NCI-H146 treated with DMSO at 0.1 percent for 48 hours (cell line): ENCODE data around the gene CRIP2.
A peak's percentile ranks its signal among the peaks of the same experiment; 100 is the strongest.

Experiments used
- DNase-seq: peaks from one replicate; lab custom pipeline; 2025; ENCODE audit not compliant: unreplicated experiment; lab: John Stamatoyannopoulos, UW

The CRIP2 gene

DNA sequence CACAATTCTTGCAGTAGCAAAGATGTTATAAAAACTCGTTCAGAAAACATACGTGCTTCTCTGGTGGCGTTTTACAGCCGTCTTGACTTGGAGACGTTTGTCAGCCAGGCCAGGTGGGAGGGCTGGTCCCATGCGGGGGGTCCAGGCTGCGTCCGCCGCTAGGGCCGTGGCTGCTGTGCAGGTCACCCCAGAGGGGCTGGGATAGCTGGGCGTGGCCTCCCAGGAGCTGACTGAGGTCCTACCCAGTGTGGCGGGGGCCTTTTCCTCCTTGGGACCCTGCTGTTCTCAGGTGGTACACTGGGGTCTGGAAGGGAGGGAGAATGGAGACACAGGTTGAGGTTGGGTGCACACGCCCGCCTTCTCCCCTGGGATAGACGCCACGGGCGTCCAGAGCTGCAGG lies 29.8 kb upstream of the CRIP2 start:
- DNase-seq: no peak

DNA sequence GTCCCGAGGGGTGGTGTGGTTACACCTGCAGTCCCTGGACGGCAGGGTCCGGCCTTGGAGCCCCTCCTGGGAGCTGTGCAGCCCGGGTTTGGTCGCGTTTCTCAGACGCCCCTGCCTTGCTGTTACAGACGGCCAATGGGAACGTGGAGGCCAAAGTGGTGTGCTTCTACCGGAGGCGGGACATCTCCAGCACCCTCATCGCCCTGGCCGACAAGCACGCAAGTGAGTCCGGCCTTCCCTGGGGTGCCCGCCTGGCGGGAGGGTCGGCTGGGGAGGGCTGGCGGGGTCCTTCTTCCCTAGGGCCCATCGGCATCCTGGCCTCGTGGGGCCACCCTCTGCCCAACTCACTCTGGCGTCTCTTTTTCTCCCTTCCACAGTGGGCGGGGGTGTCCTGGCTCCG lies 29.3 kb upstream of the CRIP2 start:
- DNase-seq: no peak

DNA sequence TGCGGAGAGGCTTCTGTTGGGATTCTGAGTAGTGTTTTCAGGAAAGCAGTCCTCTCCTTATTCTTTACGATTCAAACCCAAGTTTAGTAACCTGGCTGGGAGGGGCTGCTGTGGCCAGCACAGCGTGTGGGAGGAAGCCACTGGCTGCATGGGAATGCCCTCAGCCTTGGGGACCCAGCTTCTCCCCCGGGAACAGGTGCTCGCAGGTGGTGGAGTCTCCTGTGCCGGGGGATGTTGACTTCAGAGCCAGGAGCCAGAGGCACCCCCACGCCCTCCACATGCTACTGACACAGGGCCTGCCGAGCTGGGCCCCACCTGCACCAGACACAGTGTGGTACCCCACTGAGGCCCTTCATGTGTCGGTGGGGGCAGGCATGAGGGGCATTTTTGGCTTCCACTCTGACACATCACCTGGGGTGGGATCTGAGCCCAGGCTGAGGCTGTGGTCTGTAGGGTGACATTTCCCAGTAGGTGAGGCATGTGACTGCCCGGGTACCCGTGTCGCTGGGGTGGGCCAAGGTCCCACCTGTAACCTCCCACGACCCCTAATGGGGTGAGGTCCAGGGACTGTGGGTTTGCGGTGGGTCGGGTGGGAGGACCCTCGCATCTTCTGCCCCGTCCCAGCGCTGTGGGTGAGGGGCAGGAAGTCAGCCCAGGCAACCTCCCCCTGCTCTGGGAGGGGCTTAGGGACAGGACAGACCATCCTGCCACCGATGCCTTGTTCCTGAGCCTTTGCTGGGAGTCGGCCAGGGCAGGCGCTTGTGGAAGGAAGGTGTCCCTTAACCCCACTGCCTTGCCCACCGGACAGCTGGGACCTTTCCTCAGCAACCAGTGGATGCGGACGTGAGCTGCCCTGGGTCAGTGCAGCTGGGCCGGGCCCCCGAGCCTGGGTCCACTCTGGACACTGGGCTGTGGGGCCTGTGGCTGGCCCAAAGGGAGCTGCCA lies 28.4 kb upstream of the CRIP2 start:
- no peak for DNase-seq

- DNase-seq: no peak
Measured at GRCh38 chr14:105446971-105447370, 27.6 kb upstream of the CRIP2 start.

GRCh38 chr14:105447651-105448640 lies 26.7 kb upstream of the CRIP2 start:
- peak; percentile 51 for DNase-seq

DNA sequence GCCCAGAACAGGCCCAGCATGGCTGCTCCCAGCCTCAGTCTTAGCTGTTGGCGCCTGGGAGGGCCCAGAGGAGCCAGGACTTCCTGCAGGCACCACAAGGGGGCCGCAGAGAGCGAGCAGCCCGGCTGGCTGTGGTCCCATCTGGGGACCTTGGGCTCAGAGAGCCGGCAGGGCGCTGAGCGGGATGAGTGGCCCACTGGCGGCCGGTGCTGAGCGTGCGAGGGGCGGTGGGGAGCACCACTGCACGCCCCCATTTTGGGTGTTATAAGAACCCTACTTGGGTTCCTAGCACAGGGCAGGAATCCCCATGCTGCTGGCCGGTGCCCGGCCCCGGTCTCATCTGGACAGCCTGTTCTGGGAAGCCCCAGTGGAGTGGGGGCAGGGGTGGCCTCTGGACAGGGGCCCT lies 25.9 kb upstream of the CRIP2 start:
- no peak for DNase-seq

- DNase-seq: no peak
Measured at GRCh38 chr14:105449276-105450122, 25.1 kb upstream of the CRIP2 start.

DNA sequence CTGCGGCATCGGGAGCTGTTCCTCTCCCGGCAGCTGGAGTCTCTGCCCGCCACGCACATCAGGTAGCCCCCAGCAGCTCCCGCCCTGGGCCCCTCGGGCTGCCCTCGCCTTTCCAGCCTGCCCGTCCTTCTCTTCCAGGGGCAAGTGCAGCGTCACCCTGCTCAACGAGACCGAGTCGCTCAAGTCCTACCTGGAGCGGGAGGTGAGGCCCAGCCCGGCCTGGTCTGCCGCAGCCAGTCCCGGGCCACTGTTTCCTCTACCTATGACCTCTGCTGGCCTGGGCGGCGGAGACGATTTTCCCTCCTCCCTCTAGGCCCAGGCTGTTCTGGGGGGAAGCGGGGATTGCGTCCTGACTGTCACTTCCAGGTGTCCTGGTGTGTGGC lies 24.5 kb upstream of the CRIP2 start:
- no peak for DNase-seq

DNA sequence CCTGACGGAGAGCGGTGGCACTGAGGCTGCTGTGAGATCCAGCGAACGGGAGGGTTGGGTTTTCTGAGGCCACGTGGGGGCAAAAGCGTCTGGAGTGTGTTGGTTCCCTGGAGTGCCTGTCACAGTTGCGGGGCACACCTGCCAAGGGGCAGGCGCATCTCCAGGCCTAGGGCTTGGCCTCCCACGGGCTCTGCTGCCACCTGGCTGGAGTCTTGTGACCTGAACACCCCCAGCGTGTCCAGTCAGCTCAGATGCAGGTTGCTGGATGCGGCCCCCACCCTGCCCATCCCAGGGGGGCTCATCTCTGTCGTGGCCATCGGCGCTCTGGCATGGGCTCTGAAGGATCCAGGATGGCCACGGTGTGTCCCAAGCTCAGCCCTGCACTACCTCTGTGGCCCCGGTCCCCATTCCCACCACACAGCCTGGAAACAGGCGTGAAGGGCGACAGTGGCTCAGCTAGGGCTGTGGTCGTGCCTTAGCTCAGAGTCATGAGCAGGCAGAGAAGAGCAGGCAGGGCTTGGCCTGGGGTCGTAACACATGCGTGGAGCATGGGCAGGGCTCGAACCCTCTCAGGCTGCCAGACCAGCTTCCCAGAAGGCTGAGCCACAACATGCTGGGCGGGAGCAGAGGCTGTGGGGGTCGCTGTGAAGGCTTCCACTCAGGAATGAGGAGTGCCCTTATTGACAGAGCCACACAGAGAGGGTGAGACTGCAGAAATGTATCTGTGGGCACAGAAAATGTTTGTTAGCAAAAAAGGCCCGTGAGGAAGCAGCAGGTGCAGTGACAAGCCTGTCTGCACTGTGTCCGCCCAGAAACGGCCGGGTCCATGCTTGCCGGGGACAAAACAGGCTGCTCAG lies 23.5 kb upstream of the CRIP2 start:
- no peak for DNase-seq

DNA sequence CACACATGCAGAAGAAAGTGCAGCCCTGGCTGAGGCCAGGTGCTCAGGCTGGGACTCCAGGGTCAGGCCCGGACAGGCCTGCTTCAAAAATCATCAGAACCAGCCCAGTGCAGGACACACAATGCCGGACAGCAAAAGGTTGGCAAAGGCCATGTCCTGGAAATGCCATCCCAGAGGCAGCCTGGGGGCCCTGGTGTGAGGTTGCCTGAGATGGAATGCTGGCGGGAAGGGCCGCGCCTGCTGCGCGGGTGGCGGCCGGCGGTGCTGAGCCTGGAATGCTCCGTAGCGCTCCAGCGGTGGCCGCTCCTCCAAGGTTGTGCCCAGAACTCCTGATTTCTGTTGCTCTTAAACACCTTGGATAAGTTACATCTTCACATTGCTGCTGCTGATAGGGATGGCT lies 21.7 kb upstream of the CRIP2 start:
- no peak for DNase-seq

GRCh38 chr14:105453847-105454246 lies 20.8 kb upstream of the CRIP2 start:
- DNase-seq: no peak

- no peak for DNase-seq
Measured at GRCh38 chr14:105455086-105455640, 19.5 kb upstream of the CRIP2 start.

GRCh38 chr14:105455766-105456660 lies 18.6 kb upstream of the CRIP2 start:
- no peak for DNase-seq

GRCh38 chr14:105456736-105457617 lies 17.6 kb upstream of the CRIP2 start:
- DNase-seq: no peak

DNA sequence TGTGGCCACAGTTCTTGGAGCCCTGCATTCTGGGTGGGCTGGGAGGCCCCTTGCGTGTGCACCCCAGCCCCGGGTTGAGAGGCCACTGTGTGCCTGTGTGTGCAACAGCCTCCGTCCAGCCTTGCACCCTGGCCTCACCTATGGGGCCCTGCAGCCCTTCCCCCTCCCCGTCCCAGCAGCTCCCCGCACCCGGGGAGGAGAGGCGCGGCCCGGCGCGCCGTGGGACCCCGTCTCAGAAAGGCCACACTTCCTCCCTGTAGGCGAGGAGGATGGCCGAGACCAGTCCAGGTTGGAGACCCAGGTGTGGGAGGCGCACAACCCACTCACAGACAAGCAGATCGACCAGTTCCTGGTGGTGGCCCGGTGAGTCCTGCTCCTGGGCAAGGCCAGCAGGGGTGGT lies 16.6 kb upstream of the CRIP2 start:
- no peak for DNase-seq

GRCh38 chr14:105458571-105458970 lies 16.1 kb upstream of the CRIP2 start:
- DNase-seq: no peak

GRCh38 chr14:105460116-105460515 lies 14.5 kb upstream of the CRIP2 start:
- DNase-seq: no peak

- no peak for DNase-seq
Measured at GRCh38 chr14:105460616-105461015, 14.0 kb upstream of the CRIP2 start.
